RWPE2 (cell line): ENCODE results near the gene P4HB.

Experiments used
- ATAC-seq: fragments of 200-7000 bp; cut with Tn5 transposase; 3 replicates; pipeline ENCODE4 v1.9.1; 2021; ENCODE audit warnings: low read depth
- DNase-seq: peaks from one replicate; pipeline ENCODE4 v3.0.0-alpha.2; 2020; ENCODE audit warnings: low spot score
- H3K27ac ChIP-seq: fragments of 450-650 bp; 2 replicates; pipeline ENCODE4 v1.5.1; 2017; ENCODE audit warnings: mild to moderate bottlenecking; ENCODE audit not compliant: poor library complexity, severe bottlenecking
- H3K27me3 ChIP-seq: fragments of 250-450 bp; sonication (Bioruptor Pico); 2 replicates; pipeline ENCODE4 v1.5.1; 2021; ENCODE audit warnings: mild to moderate bottlenecking, moderate library complexity; ENCODE audit not compliant: insufficient read depth, poor library complexity, severe bottlenecking
- H3K36me3 ChIP-seq: fragments of 250-450 bp; sonication (Bioruptor Pico); 2 replicates; pipeline ENCODE4 v1.5.1; 2020; ENCODE audit warnings: low read depth, mild to moderate bottlenecking, moderate library complexity
- H3K4me1 ChIP-seq: fragments of 250-450 bp; sonication (Bioruptor Pico); 2 replicates; pipeline ENCODE4 v1.5.1; 2021; ENCODE audit warnings: mild to moderate bottlenecking, moderate library complexity; ENCODE audit not compliant: insufficient read depth, poor library complexity, severe bottlenecking
- H3K4me3 ChIP-seq: fragments of 250-450 bp; sonication (Bioruptor Pico); 2 replicates; pipeline ENCODE4 v1.5.1; 2021; ENCODE audit warnings: mild to moderate bottlenecking, moderate library complexity; ENCODE audit not compliant: severe bottlenecking
- H3K9me3 ChIP-seq: fragments of 250-450 bp; sonication (Bioruptor Pico); 2 replicates; pipeline ENCODE4 v1.5.1; 2021; ENCODE audit warnings: mild to moderate bottlenecking, moderate library complexity; ENCODE audit not compliant: severe bottlenecking
- TF ChIP-seq, protein P1 (sequence below): fragments of 450-650 bp; IDR thresholded peaks from one replicate; pipeline ENCODE4 v1.5.1; 2017; ENCODE audit warnings: mild to moderate bottlenecking, moderate library complexity; ENCODE audit not compliant: poor library complexity, severe bottlenecking

P4HB gene

DNA sequence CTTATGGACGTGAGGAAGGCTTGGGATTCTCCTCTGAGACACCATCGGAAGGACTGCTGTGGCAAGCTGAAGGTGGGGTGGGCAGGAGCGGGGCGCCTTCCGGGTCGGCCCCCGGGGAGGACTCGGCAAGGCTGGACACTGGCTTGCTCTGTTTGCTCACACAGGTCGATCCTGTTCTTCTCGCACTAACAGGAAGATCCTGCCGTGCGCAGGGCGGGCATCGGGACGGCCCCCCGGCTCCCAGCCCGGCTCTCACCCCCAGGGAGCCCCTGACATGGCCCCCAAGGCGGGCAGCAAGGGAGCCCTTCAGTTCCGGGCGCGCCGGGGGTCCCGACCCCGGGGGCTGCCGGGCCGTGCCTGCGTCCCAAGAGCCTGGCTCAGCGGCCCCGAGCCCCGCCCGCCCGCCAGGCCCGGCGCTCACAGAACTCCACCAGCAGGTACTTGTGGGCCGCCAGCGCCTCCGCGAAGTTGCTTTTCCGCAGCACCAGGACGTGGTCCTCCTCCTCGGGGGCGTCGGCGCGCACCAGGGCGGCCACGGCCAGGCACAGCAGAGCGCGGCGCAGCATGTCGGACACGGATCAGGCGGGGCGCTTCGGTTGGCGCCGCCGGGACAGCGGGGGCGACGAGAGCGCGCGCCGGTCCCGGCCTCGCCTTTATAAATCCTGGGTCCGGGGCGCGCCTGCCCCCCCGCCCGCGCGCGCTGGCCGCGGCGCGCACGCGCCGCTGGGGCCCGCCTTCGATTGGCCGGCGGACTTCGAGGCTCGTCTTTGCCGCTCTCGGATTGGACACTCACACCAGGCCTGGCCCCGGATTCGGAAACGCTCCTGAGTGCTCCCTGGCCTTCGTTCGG lies at the start of gene P4HB:
TSS of gene P4HB (minus strand) at position 630 of the 850 bp plus-strand sequence. CDS start at position 566, 64 bp downstream.
- Histone ChIP-seq H3K9me3 (no peaks in the 10 kb centered on the region), H3K4me1 (peaks cover 8% of the 10 kb centered on the region), H3K27ac (peak within 1 kb of the TSS; percentile 80), H3K36me3 (peaks cover 77% of the 10 kb centered on the region), H3K27me3 (no peaks in the 10 kb centered on the region), H3K4me3 (peak within 1 kb of the TSS; percentile 80)
- ATAC-seq: no peak; the same call in 2 of the 3 replicates
- DNase-seq: no peak
- TF ChIP-seq, protein P1, sequence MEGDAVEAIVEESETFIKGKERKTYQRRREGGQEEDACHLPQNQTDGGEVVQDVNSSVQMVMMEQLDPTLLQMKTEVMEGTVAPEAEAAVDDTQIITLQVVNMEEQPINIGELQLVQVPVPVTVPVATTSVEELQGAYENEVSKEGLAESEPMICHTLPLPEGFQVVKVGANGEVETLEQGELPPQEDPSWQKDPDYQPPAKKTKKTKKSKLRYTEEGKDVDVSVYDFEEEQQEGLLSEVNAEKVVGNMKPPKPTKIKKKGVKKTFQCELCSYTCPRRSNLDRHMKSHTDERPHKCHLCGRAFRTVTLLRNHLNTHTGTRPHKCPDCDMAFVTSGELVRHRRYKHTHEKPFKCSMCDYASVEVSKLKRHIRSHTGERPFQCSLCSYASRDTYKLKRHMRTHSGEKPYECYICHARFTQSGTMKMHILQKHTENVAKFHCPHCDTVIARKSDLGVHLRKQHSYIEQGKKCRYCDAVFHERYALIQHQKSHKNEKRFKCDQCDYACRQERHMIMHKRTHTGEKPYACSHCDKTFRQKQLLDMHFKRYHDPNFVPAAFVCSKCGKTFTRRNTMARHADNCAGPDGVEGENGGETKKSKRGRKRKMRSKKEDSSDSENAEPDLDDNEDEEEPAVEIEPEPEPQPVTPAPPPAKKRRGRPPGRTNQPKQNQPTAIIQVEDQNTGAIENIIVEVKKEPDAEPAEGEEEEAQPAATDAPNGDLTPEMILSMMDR: no peak

DNA sequence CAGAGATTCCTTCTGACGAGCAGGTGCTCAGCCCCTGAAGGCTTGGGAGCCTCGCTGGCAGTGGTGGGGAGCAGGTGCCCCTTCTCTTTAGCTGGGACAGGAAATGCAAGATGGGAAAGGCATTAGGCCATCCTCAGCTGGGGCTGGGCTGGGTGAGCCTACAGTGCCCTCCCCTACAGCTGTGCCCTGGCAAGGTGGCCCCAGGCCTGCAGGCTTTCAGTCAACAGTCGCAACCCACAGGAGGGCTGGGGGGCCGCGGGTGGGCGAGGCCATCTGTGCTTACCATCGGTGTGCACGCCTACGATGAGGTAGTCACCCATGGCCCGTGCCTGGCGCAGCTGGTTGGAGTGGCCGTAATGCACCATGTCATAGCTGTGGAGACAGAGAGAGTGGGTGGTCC lies 48.9 kb upstream of the P4HB start:
- no peak overlapping the region for H3K27ac ChIP-seq
- H3K27me3 ChIP-seq: no peaks in the 10 kb centered on the region
- no peaks in the 10 kb centered on the region for H3K9me3 ChIP-seq
- peaks cover 59% of the 10 kb centered on the region for H3K36me3 ChIP-seq
- no peak overlapping the region for H3K4me3 ChIP-seq
- no peak for DNase-seq
- peaks cover 20% of the 10 kb centered on the region for H3K4me1 ChIP-seq
- no peak for ATAC-seq
- TF ChIP-seq, protein P1: no peak

DNA sequence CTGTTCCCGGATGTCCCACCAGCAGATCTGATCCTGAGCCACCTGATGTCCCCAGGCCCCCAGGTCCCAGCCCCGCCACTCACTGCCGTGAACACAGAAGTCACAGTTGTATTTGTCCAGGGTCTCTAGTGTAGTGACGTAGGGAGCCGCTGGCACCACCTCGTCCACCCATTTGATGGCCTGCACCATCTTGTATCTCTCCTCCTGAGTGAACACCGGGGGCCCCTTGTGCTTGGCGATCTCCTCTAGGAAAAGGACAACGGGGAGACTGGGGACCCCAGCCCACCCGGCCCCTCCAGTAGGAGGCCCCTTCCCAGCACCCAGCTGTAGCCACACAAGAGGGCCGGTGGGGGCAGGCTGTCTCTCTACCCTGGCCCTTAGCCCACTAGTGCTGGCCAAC lies 48.5 kb upstream of the P4HB start:
- H3K4me1 ChIP-seq: peaks cover 20% of the 10 kb centered on the region

DNA sequence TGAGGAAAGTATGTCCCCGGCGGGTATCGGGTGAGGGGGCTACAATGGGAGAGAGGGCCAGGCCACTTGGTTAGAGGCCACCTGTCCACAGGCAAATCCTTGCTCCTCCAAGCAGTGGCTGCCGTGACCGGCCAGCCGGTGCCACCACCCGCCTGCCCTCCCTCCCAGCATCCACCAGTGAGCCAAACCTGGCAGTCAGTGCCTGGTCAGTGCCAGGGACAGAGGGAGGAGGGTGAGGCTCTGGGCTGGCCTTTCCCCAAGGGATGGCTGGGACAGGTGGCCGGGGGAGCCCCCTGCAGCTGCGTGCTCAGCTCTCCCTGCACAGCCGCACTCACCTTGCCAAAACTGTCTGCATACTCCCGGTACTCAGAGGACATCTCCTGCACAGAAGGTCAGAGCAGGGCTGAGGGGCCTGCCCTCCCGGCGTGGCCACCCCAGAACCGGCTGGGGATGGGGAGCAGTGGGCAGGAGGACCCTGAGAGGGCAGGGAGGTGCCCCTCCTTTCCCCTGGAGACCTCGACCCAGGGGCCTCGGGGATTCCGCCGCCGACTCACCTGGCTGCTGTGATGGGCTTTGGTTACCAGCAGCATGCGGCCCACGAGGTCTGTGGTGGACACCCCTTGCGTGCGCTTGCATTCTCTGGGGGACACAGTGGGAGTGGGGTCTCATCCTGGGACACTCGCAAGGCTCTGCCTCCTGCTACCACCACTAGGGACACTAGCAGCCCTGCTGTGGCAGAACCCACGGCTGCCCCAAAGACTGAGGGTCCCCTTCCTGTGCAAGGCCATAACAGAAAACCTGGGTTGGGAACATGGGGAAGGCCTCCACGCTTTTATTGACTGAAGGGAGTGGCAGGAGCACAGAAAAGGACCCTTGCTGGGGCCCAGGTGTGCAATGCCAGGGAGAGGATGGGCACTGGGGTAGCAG lies 47.1 kb upstream of the P4HB start:
- no peak for DNase-seq
- Histone ChIP-seq H3K36me3 (peaks cover 43% of the 10 kb centered on the region), H3K4me1 (peaks cover 14% of the 10 kb centered on the region), H3K27ac (no peak overlapping the region), H3K9me3 (no peaks in the 10 kb centered on the region), H3K27me3 (no peaks in the 10 kb centered on the region), H3K4me3 (no peak overlapping the region)
- TF ChIP-seq, protein P1: no peak
- ATAC-seq: no peak

More for the DNA sequence above, 48.5 kb upstream of the P4HB start:
- ATAC-seq: no peak
- no peaks in the 10 kb centered on the region for H3K27me3 ChIP-seq
- no peak overlapping the region for H3K4me3 ChIP-seq
- peaks cover 55% of the 10 kb centered on the region for H3K36me3 ChIP-seq
- TF ChIP-seq, protein P1: no peak
- H3K27ac ChIP-seq: no peak overlapping the region
- no peak for DNase-seq
- H3K9me3 ChIP-seq: no peaks in the 10 kb centered on the region
